ENCODE data around the gene OXSM. TPM values are rescaled to one million over a fixed set of nuclear protein-coding genes. Genes with fewer than 3 reads are reported as not detected.

The OXSM gene
- total RNA-seq, 1 donor from 2014 or later = not detected

- Histone ChIP-seq H3K4me1 (no peaks in the 10 kb centered on the region), H3K4me3 (no peak overlapping the region), H3K9me3 (no peaks in the 10 kb centered on the region), H3K27me3 (no peaks in the 10 kb centered on the region), H3K27ac (no peak overlapping the region), H3K36me3 (no peaks in the 10 kb centered on the region)
- intact Hi-C loops (cut with DNase I) = no loop called here
- no peak for TF ChIP-seq CTCF (IDR thresholded peaks at IDR 0.05)
- no peak for DNase-seq (ENCODE audit: low spot score in 2 of 2)
These were observed 11.9 kb downstream of the OXSM start for GRCh38 chr3:25801786-25802185.

- Histone ChIP-seq H3K27ac (no peak overlapping the region), H3K9me3 (no peaks in the 10 kb centered on the region), H3K4me3 (no peak overlapping the region), H3K4me1 (no peaks in the 10 kb centered on the region), H3K27me3 (no peaks in the 10 kb centered on the region), H3K36me3 (no peaks in the 10 kb centered on the region)
- no peak for DNase-seq (ENCODE audit: low spot score in 2 of 2)
- TF ChIP-seq CTCF (IDR thresholded peaks at IDR 0.05) = no peak
- intact Hi-C loops (cut with DNase I) = no loop called here
These were observed 13.9 kb downstream of the OXSM start for GRCh38 chr3:25803833-25804232.

GRCh38 chr3:25804676-25805075 lies 14.8 kb downstream of the OXSM start:
- H3K36me3 ChIP-seq = no peaks in the 10 kb centered on the region
- no peak for TF ChIP-seq CTCF (IDR thresholded peaks at IDR 0.05)
- H3K27me3 ChIP-seq = no peaks in the 10 kb centered on the region
- no peak for DNase-seq (ENCODE audit: low spot score in 2 of 2)
- H3K4me3 ChIP-seq = no peak overlapping the region
- H3K4me1 ChIP-seq = no peaks in the 10 kb centered on the region
- intact Hi-C loops (cut with DNase I) = no loop called here
- no peak overlapping the region for H3K27ac ChIP-seq
- no peaks in the 10 kb centered on the region for H3K9me3 ChIP-seq

DNA sequence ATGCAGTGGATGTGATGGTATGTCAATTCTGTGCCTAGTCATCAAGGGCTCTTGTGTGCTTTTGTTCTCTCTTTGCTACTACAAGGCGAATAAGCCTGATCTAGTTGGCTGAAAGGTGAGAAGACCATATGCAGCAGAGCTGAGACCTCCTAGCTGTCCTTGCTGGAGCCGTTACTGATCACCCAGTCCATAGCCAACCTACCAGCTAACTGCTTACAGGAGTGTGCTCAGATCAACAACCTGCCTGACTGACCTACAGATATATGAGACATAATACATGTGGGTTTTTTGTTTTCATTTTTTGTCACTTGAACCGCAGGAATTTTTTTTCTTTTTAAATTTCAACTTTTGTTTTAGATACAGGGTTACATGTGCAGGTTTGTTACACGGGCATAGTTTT lies 22.8 kb downstream of the OXSM start:
- TF ChIP-seq CTCF (IDR thresholded peaks at IDR 0.05) = no peak
- intact Hi-C loops (cut with DNase I) = no loop called here

DNA sequence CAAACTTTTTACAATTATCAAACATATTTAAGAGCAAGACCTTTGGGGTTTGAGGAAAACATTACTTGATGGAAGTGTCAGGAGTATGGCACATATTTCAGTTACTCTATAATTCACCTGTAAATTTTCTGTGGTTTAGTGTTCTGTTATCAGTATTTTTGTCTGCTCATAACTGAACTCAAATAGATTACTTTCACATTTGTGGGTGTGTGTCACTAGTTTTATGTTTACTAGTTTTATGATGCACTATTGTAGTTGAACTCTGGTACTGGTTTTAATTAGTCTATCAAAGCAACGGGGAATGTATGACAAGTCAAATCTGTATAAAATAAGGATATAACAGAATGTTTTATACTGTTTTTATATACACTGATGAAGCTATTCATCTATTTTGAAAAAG lies 27.2 kb downstream of the OXSM start:
- Histone ChIP-seq H3K27ac (no peak overlapping the region), H3K4me3 (no peak overlapping the region), H3K4me1 (no peaks in the 10 kb centered on the region), H3K36me3 (no peaks in the 10 kb centered on the region), H3K27me3 (no peaks in the 10 kb centered on the region), H3K9me3 (no peaks in the 10 kb centered on the region)
- intact Hi-C loops (cut with DNase I) = no loop called here
- no peak for TF ChIP-seq CTCF (IDR thresholded peaks at IDR 0.05)
- no peak for DNase-seq (ENCODE audit: low spot score in 2 of 2)

More for the DNA sequence above, 22.8 kb downstream of the OXSM start:
- H3K27ac ChIP-seq = no peak overlapping the region
- H3K9me3 ChIP-seq = no peaks in the 10 kb centered on the region
- H3K27me3 ChIP-seq = no peaks in the 10 kb centered on the region
- DNase-seq (ENCODE audit: low spot score in 2 of 2) = no peak
- no peak overlapping the region for H3K4me3 ChIP-seq
- H3K4me1 ChIP-seq = no peaks in the 10 kb centered on the region
- no peaks in the 10 kb centered on the region for H3K36me3 ChIP-seq

DNA sequence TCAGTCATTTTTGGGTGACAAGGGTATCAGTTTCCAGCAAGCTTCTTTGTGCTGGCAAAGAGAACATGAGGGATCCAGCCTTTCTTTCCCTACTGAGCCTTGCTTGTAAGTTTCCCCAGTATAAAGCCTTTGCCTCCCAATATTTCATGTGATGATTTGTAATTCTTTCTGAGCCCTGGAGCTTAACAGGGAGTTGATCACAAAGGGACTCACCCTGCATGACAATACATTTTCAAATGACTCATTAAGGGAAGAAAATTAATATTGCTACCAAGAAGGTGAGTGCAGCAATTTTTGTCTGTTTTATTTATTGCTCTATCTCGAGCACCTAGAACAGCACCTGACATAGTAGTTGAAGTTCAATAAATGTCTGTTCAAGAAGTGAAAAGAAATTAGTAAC lies 27.7 kb downstream of the OXSM start:
- intact Hi-C loops (cut with DNase I) = no loop called here
- no peaks in the 10 kb centered on the region for H3K27me3 ChIP-seq
- no peak overlapping the region for H3K4me3 ChIP-seq
- no peaks in the 10 kb centered on the region for H3K4me1 ChIP-seq
- no peak for DNase-seq (ENCODE audit: low spot score in 2 of 2)
- H3K9me3 ChIP-seq = no peaks in the 10 kb centered on the region
- H3K27ac ChIP-seq = no peak overlapping the region
- TF ChIP-seq CTCF (IDR thresholded peaks at IDR 0.05) = no peak
- H3K36me3 ChIP-seq = no peaks in the 10 kb centered on the region

All from ascending aorta (tissue), 2 donors.